Measurements from ENCODE around the gene CARD19.
A peak's percentile ranks its signal among the peaks of the same experiment; 100 is the strongest.
"Not testable (repeated sequence)": the region's sequence is repeated elsewhere in the genome, so short reads cannot be mapped to it uniquely, and the experiment has no call there.

CARD19 gene

DNA sequence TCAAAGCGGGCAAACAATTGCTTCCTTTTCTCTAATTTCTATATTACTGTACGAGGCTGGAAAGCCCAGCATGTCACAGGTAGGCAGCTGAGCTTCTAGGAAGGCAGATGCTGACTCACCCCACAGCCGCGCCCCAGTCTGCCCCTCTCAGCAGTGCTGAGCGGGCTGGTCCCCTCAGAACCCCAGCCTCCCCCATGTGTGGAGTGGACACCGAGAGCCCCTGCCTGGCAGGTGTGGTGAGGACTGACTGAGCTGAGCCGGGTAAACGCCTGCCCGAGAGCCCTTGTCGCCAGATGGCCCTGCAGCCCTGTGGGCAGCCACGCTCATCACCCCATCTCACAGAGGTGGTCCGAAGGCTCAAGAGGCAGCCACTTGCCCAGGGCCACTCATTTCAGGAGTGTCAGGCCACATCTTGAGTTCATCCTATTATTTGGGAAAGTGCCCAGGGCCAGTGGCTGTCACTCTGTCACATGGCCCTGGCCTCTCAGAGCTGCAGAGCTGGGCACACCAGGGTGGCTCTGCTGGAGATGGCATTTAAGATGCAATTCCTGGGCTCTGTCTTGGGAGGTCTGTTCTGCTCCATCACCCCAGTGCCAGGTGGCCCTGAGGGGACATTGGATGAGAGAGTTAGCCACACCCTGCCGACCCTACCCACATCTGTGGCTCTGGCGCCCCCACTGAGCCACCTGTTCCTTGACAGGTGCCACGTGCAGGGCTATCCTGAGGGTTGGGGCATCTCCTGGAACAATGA, 12.4 kb downstream of the CARD19 start:
- DNase-seq = peak; percentile 43 to 50

- DNase-seq = no peak
Measured at GRCh38 chr9:93110311-93110855, 14.4 kb downstream of the CARD19 start.

GRCh38 chr9:93111001-93111370, 15.0 kb downstream of the CARD19 start:
- DNase-seq = no peak

DNA sequence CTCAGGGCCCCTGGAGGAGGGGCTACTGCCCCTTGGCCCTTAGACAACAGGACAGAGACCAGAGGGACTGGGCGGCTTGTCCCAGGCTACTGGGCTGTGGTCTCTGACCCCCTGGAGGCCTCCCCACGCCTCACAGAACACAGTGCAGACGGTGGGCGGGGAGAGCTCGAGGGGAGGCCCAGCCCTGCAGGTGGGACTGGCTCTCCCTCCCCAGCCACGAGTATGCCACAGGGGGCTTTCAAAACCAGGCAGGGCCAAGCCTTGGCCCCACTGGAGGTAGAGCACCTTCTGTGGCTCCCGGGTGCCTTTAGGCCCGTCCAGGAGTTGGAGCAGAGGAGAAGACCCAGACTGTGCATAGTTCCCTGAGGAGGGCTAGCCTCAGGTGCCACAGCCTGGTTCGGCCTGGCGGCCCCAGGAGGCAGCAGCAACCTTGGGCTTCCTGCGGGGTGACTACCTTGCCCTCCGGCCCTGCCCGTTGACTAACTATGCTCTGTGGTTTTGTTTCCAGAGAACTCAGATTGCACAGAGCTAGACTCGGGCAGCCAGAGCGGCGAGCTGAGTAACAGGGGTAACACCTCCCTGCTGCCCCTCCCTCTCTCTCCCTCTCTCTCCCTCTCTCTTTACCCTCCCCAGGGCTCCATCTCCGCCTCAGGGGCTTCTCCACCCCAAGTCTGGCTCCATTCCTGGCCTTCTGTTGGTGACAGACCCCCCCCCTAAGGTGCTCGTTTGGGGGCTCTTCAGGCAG, 15.5 kb downstream of the CARD19 start:
- DNase-seq = no peak

- DNase-seq = no peak
Measured at GRCh38 chr9:93112116-93112863, 16.3 kb downstream of the CARD19 start.

DNA sequence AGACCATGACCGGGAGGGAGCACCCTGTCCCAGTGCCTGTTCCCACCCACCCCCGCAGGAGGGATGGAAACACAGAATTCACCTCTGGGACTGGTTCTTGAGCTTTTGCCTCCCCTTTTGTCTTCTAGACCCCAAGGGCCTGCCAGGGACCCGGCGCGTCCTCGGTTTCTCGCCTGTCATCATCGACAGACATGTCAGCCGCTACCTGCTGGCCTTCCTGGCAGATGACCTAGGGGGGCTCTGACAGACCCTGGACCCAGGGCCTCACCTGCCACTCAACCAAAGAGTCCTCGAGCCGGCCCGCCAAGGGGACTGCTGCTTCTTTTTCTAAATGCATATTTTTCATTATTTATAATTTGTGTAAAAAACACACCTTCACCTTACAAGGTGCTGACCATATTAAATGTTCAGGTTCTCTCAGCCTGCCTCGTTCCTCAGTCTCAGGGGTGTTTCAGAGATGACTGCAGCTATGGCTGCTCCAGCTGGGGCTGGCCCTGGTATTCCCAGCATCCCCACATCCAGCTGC, 16.9 kb downstream of the CARD19 start:
- DNase-seq = no peak

GRCh38 chr9:93114169-93114983, 18.4 kb downstream of the CARD19 start:
- DNase-seq = no peak

GRCh38 chr9:93114984-93115335, 18.9 kb downstream of the CARD19 start:
- no peak for DNase-seq

- DNase-seq = no peak
Measured at GRCh38 chr9:93115486-93116071, 19.6 kb downstream of the CARD19 start.

- no peak for DNase-seq
Measured at GRCh38 chr9:93116072-93116961, 20.3 kb downstream of the CARD19 start.

DNA sequence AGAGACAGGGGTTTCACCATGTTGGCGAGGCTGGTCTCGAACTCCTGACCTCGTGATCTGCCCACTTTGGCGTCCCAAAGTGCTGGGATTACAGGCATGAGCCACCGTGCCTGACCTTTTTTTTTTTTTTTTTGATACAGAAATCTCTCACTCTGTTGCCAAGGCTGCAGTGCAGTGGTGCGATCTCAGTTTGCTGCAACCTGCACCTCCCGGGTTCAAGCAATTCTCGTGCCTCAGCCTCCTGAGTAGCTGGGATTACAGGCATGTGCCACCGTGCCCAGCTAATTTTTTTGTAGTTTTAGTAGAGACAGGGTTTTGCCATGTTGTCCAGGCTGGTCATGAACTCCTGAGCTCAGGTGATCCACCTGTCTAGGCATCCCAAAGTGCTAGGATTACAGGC, 21.5 kb downstream of the CARD19 start:
- DNase-seq = not testable (repeated sequence)

DNA sequence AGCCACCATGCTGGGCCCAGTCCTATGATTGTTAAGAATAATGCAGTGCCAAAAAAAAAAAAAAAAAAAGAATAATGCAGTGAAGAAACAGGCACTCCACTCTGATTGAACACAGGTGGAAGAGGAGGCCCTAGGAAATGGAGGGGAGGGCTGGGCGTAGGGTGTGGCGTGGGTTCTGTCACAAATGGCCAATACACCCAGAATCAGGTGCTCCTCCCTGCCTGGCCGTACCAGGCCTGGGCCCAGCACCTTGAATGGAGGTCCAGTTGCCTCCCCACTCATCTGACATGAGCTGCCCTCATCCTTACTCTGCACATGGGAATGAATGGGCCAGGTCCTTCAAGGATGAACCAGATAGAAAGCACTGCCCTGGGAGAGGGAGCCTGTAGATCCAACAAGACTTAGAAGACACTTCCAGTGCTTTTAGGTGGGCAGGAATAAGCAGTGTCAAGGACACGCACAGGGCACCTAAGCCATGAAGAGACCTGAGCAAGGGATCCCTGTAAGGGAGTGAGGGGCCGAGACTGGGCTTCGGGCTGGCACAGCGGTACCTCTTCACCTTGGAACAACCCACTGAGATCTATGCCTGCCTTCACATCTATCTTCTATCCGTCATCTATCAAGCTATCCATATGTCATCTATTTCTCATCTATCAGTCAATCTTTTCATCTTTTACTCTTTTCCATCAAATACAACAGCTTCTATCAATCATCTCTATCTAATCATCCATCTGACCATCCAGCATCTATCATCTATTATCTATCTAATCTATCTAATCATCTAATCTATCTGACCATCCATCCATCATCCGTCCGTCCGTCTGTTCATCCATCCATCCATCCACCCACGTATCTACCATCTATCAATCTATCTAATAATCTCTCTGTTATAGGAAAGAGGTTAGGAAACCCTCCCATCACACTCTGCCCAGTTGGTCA, 22.2 kb downstream of the CARD19 start:
- DNase-seq = no peak

- no peak for DNase-seq
Measured at GRCh38 chr9:93118863-93119702, 23.1 kb downstream of the CARD19 start.

- DNase-seq = no peak
Measured at GRCh38 chr9:93119703-93119952, 23.6 kb downstream of the CARD19 start.

GRCh38 chr9:93119953-93120845, 24.2 kb downstream of the CARD19 start:
- DNase-seq = no peak

GRCh38 chr9:93120846-93121315, 24.9 kb downstream of the CARD19 start:
- DNase-seq = no peak

DNA sequence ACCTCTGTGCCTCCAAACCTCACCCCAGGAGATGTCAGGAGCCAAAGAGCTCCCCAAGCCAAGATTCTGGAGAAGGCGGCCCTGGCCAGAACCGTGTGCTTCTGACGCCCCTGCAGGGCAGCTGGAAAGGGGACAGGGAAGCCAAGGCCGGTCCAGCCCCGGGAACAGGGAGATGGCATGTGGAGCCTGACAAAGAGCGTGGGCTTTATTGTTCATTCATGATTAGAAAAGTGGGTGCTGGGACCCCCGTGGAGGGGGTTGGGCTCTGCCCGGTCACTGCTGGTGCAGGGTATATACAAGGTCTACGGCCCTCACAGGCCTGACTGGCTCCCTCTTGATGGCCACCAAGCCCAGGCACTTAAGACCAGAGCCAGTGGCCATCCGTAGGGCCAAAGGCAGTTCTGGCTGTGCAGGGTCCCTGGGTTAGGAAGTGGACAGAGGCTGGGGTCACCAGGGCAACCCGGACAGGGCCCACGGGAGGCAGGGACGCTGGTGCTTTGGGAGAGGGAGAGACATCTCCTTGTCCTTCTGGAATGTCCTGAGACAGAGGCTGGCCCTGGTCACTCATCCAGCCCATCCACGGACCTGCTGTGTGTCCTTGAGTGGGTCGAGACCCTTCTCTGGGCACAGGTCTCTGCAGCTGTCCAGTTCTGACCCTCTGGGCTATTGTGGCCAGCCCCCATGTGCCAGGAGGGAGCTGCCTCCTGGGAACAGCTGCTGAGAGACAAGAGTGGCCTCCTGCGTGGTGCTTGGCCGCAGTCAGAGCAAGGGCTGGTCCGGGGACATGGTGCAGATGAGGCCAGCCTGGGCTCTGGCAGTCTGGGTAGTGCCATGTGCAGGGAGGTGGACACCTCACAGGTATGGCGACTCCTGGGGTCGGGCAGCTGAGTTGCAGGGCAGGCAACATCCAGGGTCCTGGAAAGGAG, 25.6 kb downstream of the CARD19 start:
- DNase-seq = no peak

Measured in stimulated activated CD4-positive, alpha-beta T cell treated with anti-CD3 and anti-CD28 coated beads, Interleukin-4, amount 100 ng/mL, for 4 hours (primary cell).